ENCODE data around the gene MAP3K12.

Gene MAP3K12

GRCh38 chr12:53502983-53503728 lies 3.9 kb upstream of the MAP3K12 start:
- Histone ChIP-seq H3K9ac (peak overlapping the region; percentile 35; the same call in 1 of the 2 replicates), H4K20me1 (no peaks in the 10 kb centered on the region), H3K27ac (no peak overlapping the region), H3K9me3 (no peaks in the 10 kb centered on the region), H3K27me3 (no peaks in the 10 kb centered on the region), H3K4me2 (peak overlapping the region; percentile 99), H3K36me3 (peaks cover 53% of the 10 kb centered on the region), H3K4me1 (peaks cover 35% of the 10 kb centered on the region), H3K4me3 (no peak overlapping the region)
- TF ChIP-seq Cebpa-rat (IDR thresholded peaks at IDR 0.05), result no peak

GRCh38 chr12:53502331-53502730 lies 3.1 kb upstream of the MAP3K12 start:
- Histone ChIP-seq H3K4me1 (peaks cover 43% of the 10 kb centered on the region), H3K27me3 (no peaks in the 10 kb centered on the region), H3K4me3 (peak overlapping the region; percentile 73), H4K20me1 (no peaks in the 10 kb centered on the region), H3K36me3 (peaks cover 50% of the 10 kb centered on the region), H3K4me2 (peak overlapping the region; percentile 99), H3K9me3 (no peaks in the 10 kb centered on the region), H3K27ac (peak overlapping the region; percentile 96), H3K9ac (peak overlapping the region; percentile 95)
- no peak for TF ChIP-seq Cebpa-rat (IDR thresholded peaks at IDR 0.05)

GRCh38 chr12:53501615-53502181 lies 2.4 kb upstream of the MAP3K12 start:
- Histone ChIP-seq H3K4me3 (peak overlapping the region; percentile 73), H3K9ac (peak overlapping the region; percentile 95), H3K9me3 (no peaks in the 10 kb centered on the region), H4K20me1 (no peaks in the 10 kb centered on the region), H3K27me3 (no peaks in the 10 kb centered on the region), H3K4me1 (peaks cover 49% of the 10 kb centered on the region), H3K36me3 (peaks cover 47% of the 10 kb centered on the region), H3K4me2 (peak overlapping the region; percentile 99), H3K27ac (peak overlapping the region; percentile 96)
- no peak for TF ChIP-seq Cebpa-rat (IDR thresholded peaks at IDR 0.05)

- peaks cover 56% of the 10 kb centered on the region for H3K4me1 ChIP-seq
- TF ChIP-seq Cebpa-rat (IDR thresholded peaks at IDR 0.05), result no peak
- peaks cover 40% of the 10 kb centered on the region for H3K36me3 ChIP-seq
- H3K4me2 ChIP-seq, result peak within 1 kb of the TSS; percentile 99
- H4K20me1 ChIP-seq, result no peaks in the 10 kb centered on the region
- peak within 1 kb of the TSS; percentile 73 for H3K4me3 ChIP-seq
- H3K27me3 ChIP-seq, result no peaks in the 10 kb centered on the region
- peak within 1 kb of the TSS; percentile 96 for H3K27ac ChIP-seq
- no peaks in the 10 kb centered on the region for H3K9me3 ChIP-seq
- peak within 1 kb of the TSS; percentile 95 for H3K9ac ChIP-seq
Observed at GRCh38 chr12:53500776-53501614, 1.7 kb upstream of the MAP3K12 start, which contains the start of gene TARBP2. Gene TARBP2, plus strand, starts transcription at chr12:53501283. Its CDS starts 126 bp downstream, at chr12:53501409.

- Histone ChIP-seq H3K4me1 (peaks cover 62% of the 10 kb centered on the region), H3K27ac (peak overlapping the region; percentile 96), H3K4me3 (peak overlapping the region; percentile 73), H3K4me2 (peak overlapping the region; percentile 99), H3K27me3 (no peaks in the 10 kb centered on the region), H3K36me3 (peaks cover 32% of the 10 kb centered on the region), H3K9me3 (no peaks in the 10 kb centered on the region), H3K9ac (peak overlapping the region; percentile 95), H4K20me1 (no peaks in the 10 kb centered on the region)
- peak; percentile 80 for TF ChIP-seq Cebpa-rat (IDR thresholded peaks at IDR 0.05)
Observed at GRCh38 chr12:53500142-53500775, 1.0 kb upstream of the MAP3K12 start.

- Histone ChIP-seq H4K20me1 (no peaks in the 10 kb centered on the region), H3K27me3 (no peaks in the 10 kb centered on the region), H3K9me3 (no peaks in the 10 kb centered on the region), H3K4me1 (peaks cover 81% of the 10 kb centered on the region), H3K9ac (peak overlapping the region; percentile 95; the same call in 1 of the 2 replicates), H3K4me3 (peak overlapping the region; percentile 73; the same call in 1 of the 2 replicates), H3K27ac (peak overlapping the region; percentile 66; the same call in 1 of the 2 replicates), H3K4me2 (peak overlapping the region; percentile 99), H3K36me3 (peaks cover 12% of the 10 kb centered on the region; the same call in 1 of the 2 replicates)
- no peak for TF ChIP-seq Cebpa-rat (IDR thresholded peaks at IDR 0.05)
Observed at GRCh38 chr12:53498235-53498630, 1.0 kb downstream of the MAP3K12 start.

- Histone ChIP-seq H3K4me1 (peaks cover 76% of the 10 kb centered on the region), H3K27me3 (no peaks in the 10 kb centered on the region), H3K27ac (no peak overlapping the region), H3K36me3 (0 out of 2 replicates have a peak, but pooled peaks cover 6% of the 10 kb centered on the region), H3K4me3 (no peak overlapping the region), H3K4me2 (peak overlapping the region; percentile 99; the same call in 1 of the 2 replicates), H3K9me3 (no peaks in the 10 kb centered on the region), H3K9ac (no peak overlapping the region), H4K20me1 (no peaks in the 10 kb centered on the region)
- TF ChIP-seq Cebpa-rat (IDR thresholded peaks at IDR 0.05), result no peak
Observed at GRCh38 chr12:53497461-53497860, 1.8 kb downstream of the MAP3K12 start.

GRCh38 chr12:53496752-53497032 lies 2.6 kb downstream of the MAP3K12 start:
- H3K27me3 ChIP-seq, result no peaks in the 10 kb centered on the region
- no peaks in the 10 kb centered on the region for H3K9me3 ChIP-seq
- peaks cover 6% of the 10 kb centered on the region; the same call in 1 of the 2 replicates for H4K20me1 ChIP-seq
- H3K4me2 ChIP-seq, result no peak overlapping the region
- peaks cover 76% of the 10 kb centered on the region for H3K4me1 ChIP-seq
- 0 out of 2 replicates have a peak, but pooled peaks cover 6% of the 10 kb centered on the region for H3K36me3 ChIP-seq
- H3K4me3 ChIP-seq, result no peak overlapping the region
- H3K9ac ChIP-seq, result no peak overlapping the region
- TF ChIP-seq Cebpa-rat (IDR thresholded peaks at IDR 0.05), result no peak
- H3K27ac ChIP-seq, result no peak overlapping the region

All from BLaER1 (cell line).